Activated T-helper 1 cell treated with anti-CD3 and anti-CD28 coated beads, Interleukin-12 subunit alpha, Interleukin-12 subunit beta, Interleukin-2, Interleukin-4 antibody, amounts not matched to agents 30 ng/mL and 10 ng/mL and 1 ng/mL, durations not matched to agents 14 hours and 24 hours and 36 hours (primary cell): Measurements from ENCODE around the gene RFTN1. TPM values are rescaled to one million over a fixed set of nuclear protein-coding genes. Genes with fewer than 3 reads are reported as not detected.

ENCODE experiments used
- DNase-seq: peaks from one replicate; pipeline ENCODE4 v3.0.0; 2021; ENCODE audit warnings: low spot score
- H3K27ac Mint-ChIP-seq: one replicate; pipeline ENCODE4 v1.8.0; 2021; ENCODE audit warnings: mild to moderate bottlenecking, mixed read lengths
- H3K27me3 Mint-ChIP-seq: one replicate; pipeline ENCODE4 v1.8.0; 2022; ENCODE audit warnings: mild to moderate bottlenecking, moderate library complexity, mixed read lengths; ENCODE audit not compliant: insufficient read depth
- H3K36me3 Mint-ChIP-seq: one replicate; pipeline ENCODE4 v1.8.0; 2021; ENCODE audit warnings: low read depth, mixed read lengths
- H3K4me1 Mint-ChIP-seq: one replicate; pipeline ENCODE4 v1.8.0; 2021; ENCODE audit warnings: low read depth, mixed read lengths
- H3K4me3 Mint-ChIP-seq: one replicate; pipeline ENCODE4 v1.8.0; 2021; ENCODE audit warnings: mild to moderate bottlenecking, moderate library complexity, mixed read lengths
- H3K9me3 Mint-ChIP-seq: one replicate; pipeline ENCODE4 v1.8.0; 2021; ENCODE audit warnings: mixed read lengths
- intact Hi-C: fragments of 100-400 bp; cut with micrococcal nuclease; formaldehyde crosslinking; loops from one replicate; pipeline ENCODE4 v1.15.1; 2024
- total RNA-seq: library from RNA; stranded (reverse); gene quantifications from 2 replicates; pipeline ENCODE4 v1.2.3, GENCODE V29; 2022

RFTN1 gene
- total RNA-seq, 1 donor from 2014 or later: 97.8 TPM

GRCh38 chr3:16290007-16290826 is 223.3 kb downstream of the RFTN1 start:
- Mint-ChIP-seq H3K36me3 (peaks cover 23% of the 10 kb centered on the region), H3K9me3 (peaks cover 14% of the 10 kb centered on the region), H3K27me3 (no peaks in the 10 kb centered on the region), H3K4me1 (peaks cover 80% of the 10 kb centered on the region), H3K27ac (peak overlapping the region; percentile 80), H3K4me3 (peak overlapping the region; percentile 91)
- intact Hi-C loops: loop anchor here (1.0 to 10.0 kb wide), 5 partner anchors 29 to 925 kb away; no protein-coding TSS in a partner anchor
- no peak for DNase-seq

- Mint-ChIP-seq H3K36me3 (peaks cover 26% of the 10 kb centered on the region), H3K4me3 (peak overlapping the region; percentile 91), H3K9me3 (peaks cover 11% of the 10 kb centered on the region), H3K4me1 (peaks cover 82% of the 10 kb centered on the region), H3K27ac (peak overlapping the region; percentile 80), H3K27me3 (no peaks in the 10 kb centered on the region)
- DNase-seq: no peak
- intact Hi-C loops: loop anchor here (5.0 to 10.0 kb wide), 4 partner anchors 178 to 943 kb away; no protein-coding TSS in a partner anchor
Observed at GRCh38 chr3:16289144-16289889, 224.2 kb downstream of the RFTN1 start.

GRCh38 chr3:16288664-16289063 is 224.8 kb downstream of the RFTN1 start:
- H3K36me3 Mint-ChIP-seq: peaks cover 25% of the 10 kb centered on the region
- no peaks in the 10 kb centered on the region for H3K27me3 Mint-ChIP-seq
- H3K4me1 Mint-ChIP-seq: peaks cover 82% of the 10 kb centered on the region
- intact Hi-C loops: loop anchor here (5.0 to 10.0 kb wide), 4 partner anchors 179 to 944 kb away; no protein-coding TSS in a partner anchor
- H3K27ac Mint-ChIP-seq: peak overlapping the region; percentile 80
- H3K9me3 Mint-ChIP-seq: peaks cover 9% of the 10 kb centered on the region
- peak overlapping the region; percentile 91 for H3K4me3 Mint-ChIP-seq
- no peak for DNase-seq

GRCh38 chr3:16286751-16287543 is 226.6 kb downstream of the RFTN1 start:
- intact Hi-C loops: loop anchor here (1.0 to 10.0 kb wide), 9 partner anchors 14 to 945 kb away; partner anchors contain the start of gene OXNAD1
- H3K36me3 Mint-ChIP-seq: peaks cover 27% of the 10 kb centered on the region

GRCh38 chr3:16286161-16286560 is 227.3 kb downstream of the RFTN1 start:
- peak overlapping the region; percentile 93 for H3K27ac Mint-ChIP-seq
- DNase-seq: peak; percentile 72
- H3K9me3 Mint-ChIP-seq: no peaks in the 10 kb centered on the region
- H3K36me3 Mint-ChIP-seq: peaks cover 29% of the 10 kb centered on the region
- H3K4me3 Mint-ChIP-seq: peak overlapping the region; percentile 91
- intact Hi-C loops: loop anchor here (1.0 to 10.0 kb wide), 9 partner anchors 15 to 946 kb away; partner anchors contain the start of gene OXNAD1
- H3K4me1 Mint-ChIP-seq: peaks cover 65% of the 10 kb centered on the region
- no peaks in the 10 kb centered on the region for H3K27me3 Mint-ChIP-seq

More at GRCh38 chr3:16286751-16287543, 226.6 kb downstream of the RFTN1 start:
- peak overlapping the region; percentile 93 for H3K27ac Mint-ChIP-seq
- DNase-seq: no peak
- H3K9me3 Mint-ChIP-seq: no peaks in the 10 kb centered on the region
- H3K4me1 Mint-ChIP-seq: peaks cover 72% of the 10 kb centered on the region
- peak overlapping the region; percentile 91 for H3K4me3 Mint-ChIP-seq
- no peaks in the 10 kb centered on the region for H3K27me3 Mint-ChIP-seq

GRCh38 chr3:16284633-16285032 is 228.9 kb downstream of the RFTN1 start:
- DNase-seq: no peak
- Mint-ChIP-seq H3K27ac (peak overlapping the region; percentile 43), H3K9me3 (no peaks in the 10 kb centered on the region), H3K4me3 (peak overlapping the region; percentile 3), H3K36me3 (peaks cover 29% of the 10 kb centered on the region), H3K27me3 (no peaks in the 10 kb centered on the region), H3K4me1 (peaks cover 50% of the 10 kb centered on the region)
- intact Hi-C loops: loop anchor here (5.0 to 10.0 kb wide), 4 partner anchors 183 to 948 kb away; no protein-coding TSS in a partner anchor

GRCh38 chr3:16280671-16281070 is 232.8 kb downstream of the RFTN1 start:
- Mint-ChIP-seq H3K36me3 (peaks cover 30% of the 10 kb centered on the region), H3K4me1 (peaks cover 14% of the 10 kb centered on the region), H3K27me3 (no peaks in the 10 kb centered on the region), H3K27ac (no peak overlapping the region), H3K4me3 (no peak overlapping the region), H3K9me3 (no peaks in the 10 kb centered on the region)
- no peak for DNase-seq
- intact Hi-C loops: loop anchor here (10.0 kb wide), 1 partner anchor 874 kb away; no protein-coding TSS in a partner anchor

GRCh38 chr3:16279010-16279801 is 234.3 kb downstream of the RFTN1 start:
- H3K9me3 Mint-ChIP-seq: no peaks in the 10 kb centered on the region
- no peak overlapping the region for H3K4me3 Mint-ChIP-seq
- H3K27ac Mint-ChIP-seq: no peak overlapping the region
- peaks cover 25% of the 10 kb centered on the region for H3K36me3 Mint-ChIP-seq
- H3K4me1 Mint-ChIP-seq: no peaks in the 10 kb centered on the region
- DNase-seq: no peak
- H3K27me3 Mint-ChIP-seq: no peaks in the 10 kb centered on the region
- intact Hi-C loops: no loop called here

- intact Hi-C loops: no loop called here
- no peaks in the 10 kb centered on the region for H3K27me3 Mint-ChIP-seq
- DNase-seq: no peak
Observed at GRCh38 chr3:16277471-16277870, 236.0 kb downstream of the RFTN1 start.

GRCh38 chr3:16273867-16274266 is 239.6 kb downstream of the RFTN1 start:
- DNase-seq: no peak
- intact Hi-C loops: no loop called here
- H3K27me3 Mint-ChIP-seq: no peaks in the 10 kb centered on the region
- no peaks in the 10 kb centered on the region for H3K9me3 Mint-ChIP-seq
- H3K4me1 Mint-ChIP-seq: peaks cover 1% of the 10 kb centered on the region
- peaks cover 24% of the 10 kb centered on the region for H3K36me3 Mint-ChIP-seq
- H3K27ac Mint-ChIP-seq: no peak overlapping the region
- no peak overlapping the region for H3K4me3 Mint-ChIP-seq

More at GRCh38 chr3:16277471-16277870, 236.0 kb downstream of the RFTN1 start:
- Mint-ChIP-seq H3K27ac (no peak overlapping the region), H3K36me3 (peaks cover 16% of the 10 kb centered on the region), H3K4me1 (no peaks in the 10 kb centered on the region), H3K4me3 (no peak overlapping the region), H3K9me3 (no peaks in the 10 kb centered on the region)

- H3K4me3 Mint-ChIP-seq: no peak overlapping the region
- no peak overlapping the region for H3K27ac Mint-ChIP-seq
- no peaks in the 10 kb centered on the region for H3K27me3 Mint-ChIP-seq
- peaks cover 22% of the 10 kb centered on the region for H3K36me3 Mint-ChIP-seq
- DNase-seq: no peak
- H3K9me3 Mint-ChIP-seq: no peaks in the 10 kb centered on the region
- intact Hi-C loops: no loop called here
- H3K4me1 Mint-ChIP-seq: peaks cover 9% of the 10 kb centered on the region
Observed at GRCh38 chr3:16272588-16272987, 240.9 kb downstream of the RFTN1 start.
